Endothelial cell of umbilical vein (primary cell): ENCODE results near the gene KCTD21. TPM values are rescaled to one million over a fixed set of nuclear protein-coding genes. Genes with fewer than 3 reads are reported as not detected.

Experiments
- BruUV-seq: library from RNA; stranded (reverse); fragments of 400-500 nt; replicated peaks from 2 replicates; lab custom pipeline; 2021; lab: Mats Ljungman, UMichigan
- CTCF ChIA-PET: fragments of 300-600, 350-600 bp; sonication (Branson Sonifier 250); formaldehyde crosslinking; loops from one replicate; lab custom pipeline; 2021; ENCODE audit warnings: antibody characterized with exemption, inconsistent platforms; lab: Charles Lee
- POLR2A ChIA-PET: fragments of 300-600, 350-600 bp; sonication (Branson Sonifier 250); formaldehyde crosslinking; loops from one replicate; lab custom pipeline; 2021; ENCODE audit warnings: antibody characterized with exemption, inconsistent platforms; lab: Charles Lee
- DNase-seq: peaks from one replicate; pipeline ENCODE4 v3.0.0-alpha.2; 2011; ENCODE audit warnings: low read depth, low spot score
- FAIRE-seq: peaks from 2 replicates; lab custom pipeline; 2011; peaks lifted over from hg19 to GRCh38; lab: Jason Lieb, UNC
- H2AFZ ChIP-seq: 2 replicates; pipeline ENCODE4 v1.6.0; 2012; ENCODE audit warnings: low read depth, low read length, control low read depth, inconsistent platforms
- H3K27ac ChIP-seq: 2 replicates; pipeline ENCODE4 v1.5.1; 2011; ENCODE audit warnings: low read depth, mild to moderate bottlenecking, control low read depth, low read length, moderate library complexity; ENCODE audit not compliant: insufficient read depth
- H3K27me3 ChIP-seq, 2 experiments: 2 replicates each; pipeline versions ENCODE4 v1.6.0 to v1.6.1; 2011; ENCODE audit warnings: low read length in 2 of 2, mixed read lengths in 1 of 2; ENCODE audit not compliant: control insufficient read depth in 2 of 2, insufficient read depth in 2 of 2
- H3K36me3 ChIP-seq, 2 experiments: 2 replicates in 1 of 2; 3 replicates in 1 of 2; pipeline ENCODE4 v1.5.1; 2011; ENCODE audit warnings: low read length in 2 of 2, mild to moderate bottlenecking in 1 of 2, moderate library complexity in 1 of 2; ENCODE audit not compliant: control insufficient read depth in 2 of 2, insufficient read depth in 2 of 2; ENCODE audit errors: extremely low read depth in 1 of 2
- H3K4me1 ChIP-seq: 3 replicates; pipeline ENCODE4 v1.5.1; 2011; ENCODE audit warnings: mild to moderate bottlenecking, low read length; ENCODE audit not compliant: control insufficient read depth, insufficient read depth; ENCODE audit errors: extremely low read depth
- H3K4me2 ChIP-seq: 2 replicates; pipeline ENCODE4 v1.6.1; 2011; ENCODE audit warnings: low read length, control low read depth, mixed read lengths; ENCODE audit not compliant: insufficient read depth
- H3K4me3 ChIP-seq, 3 experiments: fragments of 200-600 bp in 1 of 3; sonication (generic), shearing (Covaris generic) in 1 of 3; replicated peaks in 1 of 3; 2 replicates each; pipeline ENCODE4 v1.5.1; 2011 to 2016; ENCODE audit warnings: control low read depth in 3 of 3, low read length in 3 of 3, mild to moderate bottlenecking in 2 of 3, inconsistent platforms in 1 of 3, low read depth in 1 of 3, moderate library complexity in 1 of 3; ENCODE audit not compliant: insufficient read depth in 1 of 3
- H3K79me2 ChIP-seq: 2 replicates; pipeline ENCODE4 v1.6.0; 2012; ENCODE audit warnings: low read length, inconsistent platforms; ENCODE audit not compliant: control insufficient read depth, insufficient read depth
- H3K9ac ChIP-seq: replicated peaks from 2 replicates; pipeline ENCODE3; 2011; ENCODE audit warnings: low read length, control low read depth; ENCODE audit not compliant: insufficient read depth; ENCODE audit errors: extremely low read depth
- H3K9me1 ChIP-seq: replicated peaks from 3 replicates; pipeline ENCODE4 v1.6.0; 2011; ENCODE audit warnings: mild to moderate bottlenecking, low read length; ENCODE audit not compliant: control insufficient read depth, insufficient read depth; ENCODE audit errors: extremely low read depth
- H3K9me3 ChIP-seq: replicated peaks from 2 replicates; pipeline ENCODE4 v1.5.1; 2012; ENCODE audit warnings: low read length, inconsistent platforms; ENCODE audit not compliant: control insufficient read depth, insufficient read depth
- H4K20me1 ChIP-seq: replicated peaks from 2 replicates; pipeline ENCODE3; 2011; ENCODE audit warnings: mild to moderate bottlenecking, low read length; ENCODE audit not compliant: control insufficient read depth, insufficient read depth; ENCODE audit errors: extremely low read depth
- CTCF ChIP-seq, 2 donors: IDR thresholded peaks; 1 replicate in 1 of 2; 2 replicates in 1 of 2; pipeline ENCODE4 v1.5.1; 2011; ENCODE audit warnings: low read length in 2 of 2, mild to moderate bottlenecking in 2 of 2, moderate library complexity in 2 of 2, control low read depth in 1 of 2, inconsistent platforms in 1 of 2, low read depth in 1 of 2; ENCODE audit not compliant: insufficient read depth in 1 of 2; ENCODE audit errors: extremely low read depth in 1 of 2
- EZH2 ChIP-seq: IDR thresholded peaks from 2 replicates; pipeline ENCODE4 v1.6.1; 2012; ENCODE audit warnings: borderline replicate concordance, low read depth, mild to moderate bottlenecking, moderate library complexity, low read length, inconsistent platforms; ENCODE audit not compliant: severe bottlenecking
- FOS ChIP-seq: IDR thresholded peaks from 2 replicates; pipeline ENCODE4 v1.6.1; 2011; ENCODE audit warnings: mild to moderate bottlenecking, low read length, moderate library complexity, borderline replicate concordance; ENCODE audit not compliant: insufficient read depth
- GATA2 ChIP-seq: IDR thresholded peaks from 2 replicates; pipeline ENCODE4 v1.7.0; 2011; ENCODE audit warnings: low read depth, mild to moderate bottlenecking, moderate library complexity, mixed read lengths, low read length; ENCODE audit not compliant: insufficient read length, insufficient read depth
- JUN ChIP-seq: IDR thresholded peaks from 2 replicates; pipeline ENCODE4 v1.6.1; 2011; ENCODE audit warnings: borderline replicate concordance, low read depth; ENCODE audit not compliant: insufficient read length, insufficient read depth
- MAX ChIP-seq: IDR thresholded peaks from 2 replicates; pipeline ENCODE4 v1.6.1; 2011; ENCODE audit not compliant: insufficient read depth, insufficient read length
- MYC ChIP-seq: IDR thresholded peaks from one replicate; pipeline ENCODE4 v1.6.1; 2011; ENCODE audit warnings: mild to moderate bottlenecking, low read depth, low read length
- POLR2A ChIP-seq: IDR thresholded peaks from 2 replicates; pipeline ENCODE4 v1.6.1; 2012; ENCODE audit warnings: low read depth, mild to moderate bottlenecking, control low read depth, low read length
- POLR2AphosphoS5 ChIP-seq: IDR thresholded peaks from 2 replicates; pipeline ENCODE4 v1.6.1; 2012; ENCODE audit warnings: low read depth, mild to moderate bottlenecking, control low read depth, low read length, moderate library complexity; ENCODE audit not compliant: insufficient read depth
- dilution Hi-C: fragments of 300-500 bp; cut with MboI; formaldehyde crosslinking; loops from one replicate; pipeline ENCODE4 v1.15.0; 2019; ENCODE audit warnings: low sequenced_read_pairs; ENCODE audit not compliant: extremely low pct_ligation_motif_present
- intact Hi-C: fragments of 100-400 bp; cut with micrococcal nuclease; formaldehyde crosslinking; loops from one replicate; pipeline ENCODE4 v1.10.0; 2022
- polyA plus RNA-seq, 4 experiments: library from polyadenylated mRNA; depleted of rRNA in 3 of 4; stranded (reverse) in 3 of 4; unstranded in 1 of 4; fragments of >200 nt; gene quantifications; 2 replicates each; pipeline versions ENCODE4 v1.2.1 to v1.2.3, GENCODE V29; 2011 to 2012; ENCODE audit warnings: missing spikeins in 1 of 4
- total RNA-seq: library from RNA; stranded (reverse); gene quantifications from 2 replicates; pipeline ENCODE4 v1.2.3, GENCODE V29; 2021

Gene KCTD21
- total and polyA plus RNA-seq, 2 donors (not counting 3 experiments of a cell fraction or from before 2014, with no cell fraction given) = 8.5 to 11.9 TPM

GRCh38 chr11:78216021-78216420 lies 27.6 kb upstream of the KCTD21 start:
- Histone ChIP-seq H3K27ac (no peak overlapping the region), H3K36me3 (peaks cover 12 to 56% of the 10 kb centered on the region in 2 experiments), H2AFZ (no peak overlapping the region), H4K20me1 (no peaks in the 10 kb centered on the region), H3K4me1 (no peaks in the 10 kb centered on the region), H3K4me2 (no peak overlapping the region), H3K27me3 (no peaks in the 10 kb centered on the region), H3K79me2 (no peaks in the 10 kb centered on the region), H3K9me1 (no peaks in the 10 kb centered on the region), H3K4me3 (no peak overlapping the region), H3K9ac (no peak overlapping the region), H3K9me3 (no peaks in the 10 kb centered on the region)
- dilution Hi-C loops (no loop called here), intact Hi-C loops (no loop called here)
- TF ChIP-seq CTCF (IDR thresholded peaks at IDR 0.05; ENCODE audit: extremely low read depth in 1 of 2, insufficient read depth in 1 of 2, low read depth in 1 of 2, low read length in 2 of 2) = no peak
- no peak for TF ChIP-seq MAX
- FAIRE-seq (no peak), DNase-seq (no peak)
- POLR2A ChIA-PET = no interaction called here
- no TSS peak for BruUV-seq
- CTCF ChIA-PET = interaction anchor here (1.0 to 1.2 kb wide), 2 partner anchors 12 to 66 kb away, joined by 3 to 5 read pairs; no protein-coding TSS in a partner anchor

- ChIA-PET POLR2A (no interaction called here), CTCF (interaction anchor here (1.2 to 1.5 kb wide), 2 partner anchors 14 to 350 kb away, joined by 3 to 8 read pairs; no protein-coding TSS in a partner anchor)
- intact Hi-C loops = no loop called here
- no peak overlapping the region for H3K4me3 ChIP-seq
- H3K79me2 ChIP-seq = no peaks in the 10 kb centered on the region
- H3K4me1 ChIP-seq = no peaks in the 10 kb centered on the region
- H3K36me3 ChIP-seq = peaks cover 5 to 49% of the 10 kb centered on the region in 2 experiments
- H3K9me3 ChIP-seq = no peaks in the 10 kb centered on the region
- no peaks in the 10 kb centered on the region for H3K9me1 ChIP-seq
- H4K20me1 ChIP-seq = no peaks in the 10 kb centered on the region
- FAIRE-seq (no peak), DNase-seq (no peak)
- H3K9ac ChIP-seq = no peak overlapping the region
- TF ChIP-seq GATA2 (no peak), JUN (no peak), CTCF (IDR thresholded peaks at IDR 0.05; ENCODE audit: extremely low read depth in 1 of 2, insufficient read depth in 1 of 2, low read depth in 1 of 2, low read length in 2 of 2) (no peak), EZH2 (no peak), POLR2AphosphoS5 (no peak), MAX (no peak), POLR2A (no peak), FOS (no peak), MYC (no peak)
- no peak overlapping the region for H2AFZ ChIP-seq
- no TSS peak for BruUV-seq
- H3K4me2 ChIP-seq = no peak overlapping the region
- H3K27me3 ChIP-seq = no peaks in the 10 kb centered on the region
- H3K27ac ChIP-seq = no peak overlapping the region
- dilution Hi-C loops = no loop called here
These were observed 26.1 kb upstream of the KCTD21 start for GRCh38 chr11:78214331-78215194.
